Measurements from ENCODE around the gene MYRIP.

The MYRIP gene

DNA sequence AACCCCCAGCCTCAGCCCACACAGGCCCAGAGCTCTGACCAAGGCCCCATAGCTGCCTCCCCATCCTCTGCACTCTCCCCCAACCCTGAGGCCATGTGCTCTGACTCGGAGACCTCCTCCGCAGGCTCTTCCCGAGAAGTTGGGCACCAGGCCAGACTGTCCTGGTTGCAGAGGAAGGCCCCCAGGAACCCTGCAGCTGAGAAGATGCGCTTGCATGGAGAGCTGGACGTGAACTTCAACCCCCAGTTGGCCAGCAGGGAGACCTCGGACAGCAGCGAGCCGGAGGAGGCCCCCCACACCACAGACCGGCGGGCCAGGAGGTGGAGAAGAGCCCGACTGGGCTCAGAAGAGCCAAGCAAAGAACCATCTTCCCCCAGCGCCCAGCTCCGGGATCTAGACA, 380.6 kb downstream of the MYRIP start:
- DNase-seq (ENCODE audit: low spot score): no peak

DNA sequence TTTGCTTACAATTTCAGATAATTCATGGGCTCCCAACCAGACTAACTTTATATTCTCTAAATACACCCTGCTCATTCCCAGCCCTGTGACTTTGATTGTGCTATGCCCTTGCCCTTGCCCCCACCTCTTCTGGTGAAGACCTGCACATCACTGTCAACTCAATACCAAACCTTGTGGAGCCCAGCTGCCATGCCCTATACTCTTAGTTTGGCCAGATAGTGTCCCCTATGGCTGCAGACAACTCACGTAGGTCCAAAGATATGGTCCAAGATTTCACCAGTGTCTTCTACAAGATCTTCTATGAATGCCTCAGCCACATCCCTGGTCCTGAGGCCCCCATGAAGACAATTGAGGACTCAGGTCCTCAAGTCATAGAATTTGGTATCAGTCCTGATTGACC, 381.8 kb downstream of the MYRIP start:
- DNase-seq (ENCODE audit: low spot score): no peak

DNA sequence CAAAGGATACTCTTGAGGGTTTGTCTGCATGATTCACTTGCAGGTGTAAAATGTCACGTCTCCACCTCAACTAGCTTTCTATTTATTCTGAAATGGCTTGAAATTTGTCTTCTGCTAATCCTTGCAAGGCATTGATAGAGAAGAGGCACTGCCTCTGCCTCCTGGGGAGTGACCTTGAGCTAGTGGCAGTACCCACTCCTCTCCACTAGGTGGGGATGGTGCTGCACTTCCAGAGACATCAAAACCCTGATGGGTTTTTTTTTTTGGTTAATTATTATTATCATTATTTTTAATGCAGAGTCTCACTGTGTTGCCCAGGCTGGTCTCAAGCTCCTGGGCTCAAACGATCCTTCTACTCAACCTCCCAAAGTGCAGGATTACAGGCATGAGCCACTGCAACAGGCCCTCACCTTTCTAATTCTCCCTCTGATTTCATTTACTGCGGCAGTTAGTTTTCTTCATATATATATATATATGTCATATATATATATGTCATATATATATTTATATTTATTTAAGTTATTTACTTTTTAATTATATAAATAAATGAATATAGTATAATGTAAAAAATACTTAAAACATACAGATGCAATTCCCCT, 382.5 kb downstream of the MYRIP start:
- peak; percentile 70 for DNase-seq (ENCODE audit: low spot score)

DNA sequence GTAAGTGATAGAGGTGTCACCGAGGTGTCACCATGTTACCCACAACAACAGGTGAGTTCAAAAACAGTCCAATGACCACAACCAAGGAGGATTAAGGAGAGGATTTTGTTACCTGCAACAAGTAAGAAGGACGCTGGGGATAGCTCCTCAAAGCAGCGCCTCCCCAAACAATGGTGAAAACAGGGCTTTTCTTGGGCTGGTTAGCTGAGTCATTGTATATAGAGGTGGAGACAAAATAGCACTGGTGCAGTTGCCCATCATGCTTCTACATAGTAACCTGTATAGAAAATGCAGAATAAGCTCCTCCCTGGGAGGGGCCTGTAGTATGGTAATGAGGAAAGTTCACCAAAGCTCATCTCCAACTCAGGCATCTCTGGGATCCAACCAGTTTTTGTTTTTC, 383.2 kb downstream of the MYRIP start:
- no peak for DNase-seq (ENCODE audit: low spot score)

DNA sequence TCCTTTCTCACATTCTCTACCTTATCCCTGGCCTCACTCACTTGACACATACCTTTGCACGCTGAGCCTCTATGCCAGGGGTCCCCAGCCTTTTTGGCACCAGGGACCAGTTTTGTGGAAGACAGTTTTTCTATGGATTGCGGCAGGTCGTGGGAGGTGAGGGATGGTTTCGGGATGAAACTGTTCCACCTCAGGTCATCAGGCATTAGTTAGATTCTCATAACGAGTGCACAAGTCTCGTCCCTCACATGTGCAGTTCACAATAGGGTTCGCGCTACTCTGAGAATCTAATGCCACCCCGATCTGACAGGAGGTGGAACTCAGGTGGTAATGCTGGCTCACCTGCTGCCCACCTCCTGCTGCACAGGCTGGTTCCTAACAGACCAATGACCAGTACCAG, 387.6 kb downstream of the MYRIP start:
- no peak for DNase-seq (ENCODE audit: low spot score)

DNA sequence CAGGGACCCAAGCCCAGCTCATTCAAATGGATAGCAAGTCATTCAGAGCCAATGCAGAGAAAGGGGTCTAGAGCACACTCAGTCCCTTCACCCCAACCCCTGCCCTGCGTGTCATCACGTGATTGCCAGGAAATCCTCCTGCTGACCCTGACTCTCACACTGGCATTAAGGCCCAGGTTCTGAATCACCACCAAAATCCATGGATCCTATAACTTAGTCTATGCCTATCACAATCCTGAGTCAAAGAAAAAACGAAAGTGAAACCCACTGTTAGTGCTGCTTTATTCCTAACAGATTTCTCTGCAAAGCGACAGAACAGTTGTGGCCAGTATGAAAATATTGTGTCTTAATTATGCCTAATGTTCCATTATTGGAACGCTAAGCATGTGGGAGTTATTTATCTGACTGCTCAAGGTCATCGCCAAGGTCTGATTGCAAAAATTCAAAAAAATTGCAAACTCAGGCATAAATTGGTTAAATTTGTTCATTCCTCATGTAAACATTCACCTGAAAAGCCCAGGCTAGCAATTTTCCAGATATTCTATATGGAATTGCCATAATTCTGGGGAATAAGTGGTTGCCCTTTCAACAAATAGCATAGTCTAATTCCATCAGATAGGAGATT, 391.4 kb downstream of the MYRIP start:
- DNase-seq (ENCODE audit: low spot score): no peak

DNA sequence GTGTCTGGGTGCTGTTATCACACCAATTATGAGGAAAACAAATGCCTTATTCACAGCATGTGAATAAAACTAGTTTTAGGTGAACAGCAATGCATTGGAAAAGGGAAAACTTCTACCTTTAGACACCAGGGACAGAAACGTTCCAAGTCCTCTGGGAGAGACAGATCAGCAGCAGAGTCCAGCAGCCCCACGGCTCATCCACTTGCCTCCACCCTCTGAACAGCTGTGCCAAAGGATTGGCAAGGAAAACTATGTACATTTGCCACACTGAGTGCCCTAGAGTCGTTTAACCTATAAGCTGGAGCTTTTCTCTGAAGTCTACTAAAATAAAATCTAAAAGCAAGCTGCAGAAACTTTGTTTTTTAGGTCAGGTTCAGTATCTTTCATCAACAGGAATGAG, 392.4 kb downstream of the MYRIP start:
- no peak for DNase-seq (ENCODE audit: low spot score)

DNA sequence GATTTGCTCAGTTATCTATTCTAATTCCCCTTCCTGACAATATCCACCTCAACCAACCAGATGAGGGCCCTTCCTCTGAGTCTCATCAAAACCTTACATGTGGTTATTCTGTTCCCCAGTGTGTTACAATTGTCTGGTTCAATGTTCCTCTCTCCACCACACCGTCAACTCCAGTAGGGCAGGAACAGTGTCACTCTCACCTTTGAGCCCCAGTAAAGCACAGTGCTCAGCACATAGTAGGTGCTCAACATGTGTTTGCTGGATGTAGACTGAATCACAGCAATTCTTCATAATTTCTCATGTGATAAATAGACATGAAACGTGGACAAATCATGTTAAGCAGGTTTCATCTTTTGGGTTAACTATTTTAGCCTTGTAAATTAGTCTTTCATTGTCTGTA, 397.1 kb downstream of the MYRIP start:
- no peak for DNase-seq (ENCODE audit: low spot score)

DNA sequence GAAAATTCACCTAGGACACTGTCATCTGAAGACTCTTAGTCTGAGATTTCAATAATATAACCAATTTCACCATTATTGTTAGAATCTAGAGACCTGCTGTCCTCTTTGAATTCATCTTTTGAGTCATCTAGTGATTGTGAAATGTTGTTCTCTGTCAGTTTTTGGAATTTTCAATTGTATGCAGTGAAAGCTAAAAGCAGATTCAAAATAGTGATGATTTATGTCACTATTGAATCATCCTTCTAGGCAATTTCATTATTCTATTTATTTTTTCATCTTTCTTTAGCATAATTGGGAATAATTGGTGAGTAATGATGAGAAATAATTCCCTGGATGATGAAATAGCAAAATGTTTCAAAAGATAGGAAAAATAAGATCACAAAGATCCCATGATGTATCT, 398.4 kb downstream of the MYRIP start:
- no peak for DNase-seq (ENCODE audit: low spot score)

DNA sequence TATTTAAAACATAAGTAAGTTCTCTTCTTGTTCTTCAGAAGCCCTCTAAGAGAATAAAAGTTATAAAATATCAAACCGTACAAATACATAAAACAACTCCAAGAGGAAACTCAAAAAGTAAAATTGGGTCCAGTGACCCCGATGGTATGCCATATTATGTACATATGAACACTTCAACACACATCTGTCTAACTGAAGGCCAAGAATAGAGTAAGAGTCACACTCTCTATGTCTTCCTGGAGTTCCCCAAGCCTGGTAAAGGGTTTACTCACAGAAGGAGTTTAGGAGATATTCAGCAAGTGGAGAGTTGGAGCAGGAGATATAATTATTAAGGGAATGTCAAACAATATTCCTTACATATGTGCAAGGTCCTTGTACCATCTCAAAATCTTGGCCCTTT, 398.8 kb downstream of the MYRIP start:
- no peak for DNase-seq (ENCODE audit: low spot score)

DNA sequence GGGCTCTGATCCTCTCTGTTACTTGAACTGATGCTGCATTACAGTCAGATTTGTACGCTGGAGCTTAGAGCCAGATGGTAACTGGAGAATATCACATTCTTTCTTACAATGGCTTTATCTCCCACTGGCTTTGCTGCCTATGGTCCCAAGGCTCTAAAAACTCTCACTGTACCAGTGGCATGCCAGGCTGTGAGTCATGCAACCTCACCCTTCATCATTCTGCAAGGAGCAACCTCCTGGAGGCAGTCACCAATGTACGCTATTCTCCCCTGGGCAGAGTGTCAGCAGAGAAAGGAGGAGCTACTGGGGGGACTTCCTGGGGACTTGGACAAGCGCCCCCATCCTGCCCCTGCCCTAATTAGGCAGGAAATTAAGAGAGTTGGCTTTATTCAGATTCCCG, 402.2 kb downstream of the MYRIP start:
- DNase-seq (ENCODE audit: low spot score): no peak

DNA sequence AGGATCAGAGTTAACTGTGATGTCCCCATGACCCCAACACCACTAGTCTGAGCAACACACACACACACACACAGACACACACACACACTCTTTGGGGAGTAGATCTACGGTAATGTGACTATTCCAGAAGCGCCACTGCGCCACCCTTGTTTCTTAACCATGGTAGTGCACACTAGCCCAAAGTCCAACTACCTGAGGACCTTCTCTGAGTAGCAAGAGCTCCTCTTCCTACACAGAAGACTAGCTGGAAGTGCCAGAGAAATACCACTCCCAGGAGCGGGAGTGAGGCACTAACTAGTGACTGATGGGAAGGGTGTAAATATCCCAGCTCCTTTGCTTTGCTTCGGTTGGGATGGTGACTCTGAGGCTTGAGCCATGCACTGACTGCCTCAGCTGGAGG, 404.1 kb downstream of the MYRIP start:
- no peak for DNase-seq (ENCODE audit: low spot score)

DNA sequence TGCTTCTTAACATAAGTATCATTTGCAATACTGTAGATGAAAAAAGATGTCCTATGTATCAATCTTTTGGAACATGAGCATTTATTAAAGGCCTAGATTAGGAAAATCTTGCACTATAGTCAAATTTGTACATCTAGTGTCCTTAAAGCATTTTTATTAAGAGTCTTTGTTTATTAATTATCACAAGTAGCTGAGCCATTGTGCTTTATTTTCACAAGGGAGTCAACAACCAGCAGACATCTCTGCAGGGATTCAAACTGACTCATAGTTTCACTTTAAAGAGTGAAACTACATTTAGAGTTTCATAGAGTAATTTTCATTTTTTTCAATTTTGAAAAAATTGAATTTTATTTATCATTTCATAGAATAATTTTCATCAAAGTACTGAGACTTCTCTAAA, 405.6 kb downstream of the MYRIP start:
- DNase-seq (ENCODE audit: low spot score): no peak

DNA sequence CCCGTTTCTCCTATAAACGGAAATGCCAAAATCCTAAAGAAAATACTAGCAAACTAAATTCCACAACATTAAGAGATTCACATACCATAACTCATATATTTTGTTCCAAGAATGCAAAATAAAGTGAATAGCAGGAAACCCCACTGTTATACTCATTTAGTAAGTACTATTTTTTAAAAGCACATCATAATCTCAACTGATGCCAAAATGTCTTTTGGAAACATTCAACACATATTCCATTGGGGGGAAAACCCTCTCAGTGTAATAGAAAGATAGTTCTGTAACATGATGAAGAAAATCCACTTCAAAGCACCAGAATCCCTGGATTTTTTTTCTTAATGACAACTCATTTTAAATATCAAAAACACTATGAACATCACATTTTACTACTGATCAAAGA, 407.1 kb downstream of the MYRIP start:
- DNase-seq (ENCODE audit: low spot score): no peak

DNA sequence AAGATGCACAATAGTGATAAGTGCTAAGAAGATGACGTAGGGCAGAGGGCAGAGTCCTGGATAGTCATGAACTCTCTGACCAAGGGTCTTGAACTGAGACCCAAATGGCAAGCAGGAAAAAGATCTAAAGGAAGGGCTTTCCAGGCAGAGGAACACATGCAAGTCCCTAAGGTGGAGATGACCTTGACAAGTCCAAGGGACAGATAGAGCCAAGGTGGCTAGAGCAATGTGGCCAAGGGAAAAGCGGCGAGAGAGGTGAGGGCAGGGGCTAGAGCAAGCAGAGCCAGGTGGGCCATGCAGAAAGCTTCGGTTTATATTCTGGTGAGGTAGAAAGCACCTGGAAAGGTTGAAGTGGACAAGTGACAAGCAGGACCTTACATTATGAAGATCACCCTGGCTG, 414.4 kb downstream of the MYRIP start:
- DNase-seq (ENCODE audit: low spot score): no peak

DNA sequence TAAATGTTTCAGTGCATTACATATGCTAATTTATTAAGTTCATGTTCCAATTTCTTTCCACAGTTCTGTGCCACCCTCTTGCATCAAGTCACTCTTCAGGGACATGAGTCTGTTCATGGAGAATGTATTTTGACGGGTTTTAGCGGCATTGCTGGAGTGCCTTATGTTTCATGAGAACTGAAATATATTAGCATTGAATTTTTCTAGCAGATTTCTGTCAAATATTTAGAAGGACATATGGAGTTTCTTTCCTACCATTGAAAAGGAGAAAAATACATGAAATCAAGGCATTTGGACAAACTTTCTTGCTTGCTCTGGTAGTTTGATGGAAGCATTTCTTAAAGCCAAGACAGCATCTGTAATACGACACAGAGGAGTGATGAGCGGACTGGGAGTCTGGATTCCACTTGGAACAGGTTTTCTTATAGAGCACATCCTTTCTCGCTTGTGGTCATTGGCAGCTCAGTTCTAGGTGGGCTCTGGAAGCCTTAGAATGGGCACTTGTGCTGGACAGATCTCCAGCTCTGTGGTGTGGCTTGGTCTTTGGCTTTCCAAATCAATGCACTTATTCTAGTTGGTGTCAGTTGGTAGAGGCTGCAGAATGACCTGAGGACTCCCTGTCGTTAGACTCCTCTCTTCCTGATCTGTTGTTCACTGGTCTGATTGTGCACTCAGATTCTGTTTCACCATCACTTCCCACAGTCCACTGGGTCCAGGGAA, 415.5 kb downstream of the MYRIP start:
- no peak for DNase-seq (ENCODE audit: low spot score)

DNA sequence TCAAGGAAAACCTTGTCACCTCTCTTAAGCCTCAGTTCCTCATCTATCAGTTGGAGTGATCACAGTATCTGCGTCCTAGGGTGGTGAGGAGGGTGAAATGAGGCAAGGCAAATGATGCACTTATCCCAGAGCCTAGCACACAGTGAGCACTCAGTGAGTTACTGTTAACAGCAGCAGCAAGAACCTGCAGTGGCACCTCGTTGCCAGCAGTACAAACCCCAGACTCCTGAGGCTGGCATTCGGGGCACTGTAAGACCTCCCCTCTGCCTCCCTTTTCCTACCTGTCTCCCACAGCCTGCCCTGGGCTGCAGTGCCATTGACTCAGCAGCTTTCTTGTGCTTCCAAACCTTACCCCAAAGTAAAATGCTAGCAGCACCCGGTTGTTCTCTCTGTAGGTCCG, 417.2 kb downstream of the MYRIP start:
- no peak for DNase-seq (ENCODE audit: low spot score)

DNA sequence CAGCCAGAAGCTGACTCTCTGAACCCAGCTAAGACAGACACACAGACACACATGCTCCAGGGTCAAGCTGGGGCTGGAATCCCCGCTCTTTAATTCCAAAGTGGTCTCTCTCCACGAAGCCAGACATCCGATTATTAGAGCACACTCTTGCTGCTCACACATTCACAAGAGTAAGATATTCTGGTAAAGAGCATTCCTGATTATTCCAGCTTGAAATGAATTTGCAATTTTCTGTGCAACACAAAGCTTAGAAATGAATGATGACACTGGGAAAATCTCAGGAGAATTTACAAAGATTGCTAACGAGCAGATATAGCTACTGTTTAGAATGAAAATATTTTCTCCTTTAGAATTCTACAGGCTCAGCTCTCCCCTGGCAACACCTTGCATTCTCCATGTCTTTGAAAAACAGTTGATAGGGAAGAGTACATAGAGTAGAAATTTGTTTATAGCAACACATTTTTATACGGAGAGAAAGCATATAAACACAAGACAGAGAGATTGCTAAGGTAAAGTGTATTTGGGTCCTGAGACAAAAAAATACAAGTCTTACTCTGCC, 419.5 kb downstream of the MYRIP start:
- no peak for DNase-seq (ENCODE audit: low spot score)

DNA sequence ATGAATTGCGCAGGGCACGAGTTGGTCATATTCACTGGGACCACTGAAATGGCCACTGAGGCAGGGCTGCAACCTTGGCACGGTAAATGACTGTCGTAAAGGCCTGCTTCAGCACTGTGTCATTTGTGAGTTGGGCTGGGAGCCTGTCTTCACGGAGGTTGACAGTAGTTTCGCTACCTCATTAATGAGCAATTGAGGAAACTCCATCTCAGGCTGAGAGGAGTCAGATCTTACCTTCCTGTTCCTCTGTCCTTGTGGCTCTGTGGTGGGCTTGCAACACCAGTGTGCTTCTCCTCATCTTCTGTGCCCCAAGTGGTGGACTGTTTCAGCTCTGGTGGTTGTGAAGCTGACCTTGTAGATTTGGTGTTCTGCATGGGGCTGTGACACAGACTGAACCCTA, 420.0 kb downstream of the MYRIP start:
- DNase-seq (ENCODE audit: low spot score): no peak

DNA sequence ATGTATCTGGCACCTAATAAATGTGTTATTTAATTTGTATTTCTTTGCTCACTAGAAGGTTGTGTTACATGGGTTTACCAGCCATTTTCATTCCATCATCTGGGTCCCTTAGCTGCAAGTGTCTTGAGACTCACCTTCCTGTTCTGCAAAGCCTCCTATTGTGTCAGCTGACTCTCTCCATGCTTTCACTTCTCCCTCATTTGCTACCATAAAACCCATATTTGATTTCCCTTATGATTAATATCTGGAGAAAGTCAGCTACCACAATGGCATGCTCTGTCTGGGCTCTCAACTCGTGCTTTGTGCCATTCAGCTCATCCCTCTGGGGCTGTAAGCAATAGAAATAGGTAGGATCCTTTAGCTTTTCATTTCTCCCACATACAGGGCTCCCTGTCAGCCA, 420.6 kb downstream of the MYRIP start:
- no peak for DNase-seq (ENCODE audit: low spot score)

DNA sequence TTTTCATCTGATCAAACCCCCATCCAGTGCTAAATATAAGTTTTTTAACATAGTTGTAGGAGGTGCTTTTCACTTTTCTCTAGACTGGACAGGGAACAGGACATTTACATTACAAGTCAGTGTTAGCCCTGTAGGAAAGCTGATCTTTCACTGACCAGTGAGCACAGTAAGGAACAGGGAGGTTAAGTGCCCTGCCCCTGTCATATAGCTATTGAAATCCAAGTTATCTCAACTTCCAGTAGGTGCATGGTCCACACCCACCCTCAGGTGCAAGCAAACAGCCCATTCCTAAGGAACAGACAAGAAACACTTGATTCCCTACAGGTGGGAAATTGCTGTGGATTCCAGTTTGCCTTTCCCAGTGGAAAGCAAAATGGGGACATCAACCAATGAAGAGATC, 421.0 kb downstream of the MYRIP start:
- DNase-seq (ENCODE audit: low spot score): no peak

DNA sequence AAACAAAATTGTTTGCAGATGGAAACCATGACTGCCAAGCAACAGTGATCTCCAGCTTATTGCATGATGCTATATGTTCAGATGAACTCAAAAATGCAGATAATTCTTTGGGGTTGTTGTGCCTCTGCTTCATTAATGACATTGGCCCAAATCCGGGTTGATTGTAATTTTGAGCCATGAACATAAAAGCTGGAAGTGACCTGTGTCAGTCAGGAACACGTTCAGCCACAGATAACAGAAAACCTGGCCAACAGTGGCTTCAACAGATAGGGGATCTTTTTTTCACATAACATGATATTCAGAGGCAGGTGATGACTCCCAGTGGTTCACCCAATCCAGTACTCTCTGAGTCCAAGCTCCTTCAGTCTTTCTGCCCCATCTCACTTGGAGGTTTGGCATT, 423.2 kb downstream of the MYRIP start:
- DNase-seq (ENCODE audit: low spot score): no peak

DNA sequence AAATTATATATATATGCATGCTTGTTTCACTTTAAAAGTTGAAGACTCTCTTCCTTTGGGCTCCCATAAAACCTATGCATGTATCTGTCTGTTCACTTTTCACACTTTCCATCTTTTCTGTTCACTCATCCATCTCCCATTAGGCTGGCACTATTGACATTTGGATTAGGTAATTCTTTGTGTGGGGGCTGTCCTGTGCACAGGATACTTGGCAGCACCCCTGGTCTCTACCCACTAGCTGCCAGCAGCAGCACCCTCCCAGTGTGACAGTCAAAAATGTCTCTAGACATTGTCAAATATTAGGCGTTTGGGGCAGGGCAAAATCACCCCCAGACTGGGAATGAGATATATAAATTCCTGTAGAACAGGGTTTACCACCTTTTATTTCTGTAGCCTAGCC, 427.8 kb downstream of the MYRIP start:
- DNase-seq (ENCODE audit: low spot score): no peak

All from hematopoietic multipotent progenitor cell treated with erythropoietin and hydrocortisone succinate and interleukin-3 and kit ligand, for 15 days (in vitro differentiated cells).